SK-N-SH treated with all-trans-retinoic acid at 6 μM for 48 hours (cell line): Measurements from ENCODE around the gene CPEB3.

Source experiments
- ARNTL ChIP-seq: fragments of 450-650 bp; formaldehyde crosslinking; IDR thresholded peaks from 2 replicates; pipeline ENCODE4 v1.5.0; 2020; ENCODE audit warnings: low read depth, mild to moderate bottlenecking, moderate library complexity, borderline replicate concordance
- CREB5 ChIP-seq: fragments of 250-450 bp; sonication (Bioruptor Pico); IDR thresholded peaks from 2 replicates; pipeline ENCODE4 v1.5.1; 2020; ENCODE audit warnings: low read depth, mild to moderate bottlenecking, moderate library complexity
- CSDC2 ChIP-seq: fragments of 250-450 bp; sonication (Bioruptor Pico); IDR thresholded peaks from 2 replicates; pipeline ENCODE4 v1.5.0; 2020; ENCODE audit warnings: mild to moderate bottlenecking, moderate library complexity
- GLIS3 ChIP-seq: fragments of 250-450 bp; sonication (Bioruptor Pico); IDR thresholded peaks from 2 replicates; pipeline ENCODE4 v1.5.0; 2020; ENCODE audit warnings: mild to moderate bottlenecking, moderate library complexity
- ISL1 ChIP-seq: fragments of 250-450 bp; sonication (Bioruptor Pico); IDR thresholded peaks from 2 replicates; pipeline ENCODE4 v2.1.2; 2022; ENCODE audit warnings: mild to moderate bottlenecking, moderate library complexity
- OSR1 ChIP-seq: fragments of 250-450 bp; sonication (Bioruptor Pico); IDR thresholded peaks from 2 replicates; pipeline ENCODE4 v1.8.0; 2022; ENCODE audit warnings: moderate library complexity, mild to moderate bottlenecking, inconsistent platforms
- PATZ1 ChIP-seq: fragments of 250-450 bp; sonication (Bioruptor Pico); IDR thresholded peaks from 2 replicates; pipeline ENCODE4 v1.8.0; 2020; ENCODE audit warnings: mild to moderate bottlenecking, moderate library complexity, borderline replicate concordance
- RARB ChIP-seq: fragments of 250-450 bp; sonication (Bioruptor Pico); IDR thresholded peaks from 2 replicates; pipeline ENCODE4 v1.8.0; 2021; ENCODE audit warnings: mild to moderate bottlenecking, moderate library complexity
- SNAI2 ChIP-seq: fragments of 250-450 bp; sonication (Bioruptor Pico); IDR thresholded peaks from 2 replicates; pipeline ENCODE4 v1.5.0; 2020; ENCODE audit warnings: mild to moderate bottlenecking, moderate library complexity
- TCF4 ChIP-seq: fragments of 250-450 bp; sonication (Bioruptor Pico); IDR thresholded peaks from 2 replicates; pipeline ENCODE4 v1.8.0; 2021; ENCODE audit warnings: mild to moderate bottlenecking, moderate library complexity, borderline replicate concordance
- TSHZ2 ChIP-seq: fragments of 250-450 bp; sonication (Bioruptor Pico); IDR thresholded peaks from 2 replicates; pipeline ENCODE4 v1.5.0; 2020; ENCODE audit warnings: mild to moderate bottlenecking, moderate library complexity
- ZFP3 ChIP-seq: fragments of 250-450 bp; sonication (Bioruptor Pico); IDR thresholded peaks from 2 replicates; pipeline ENCODE4 v1.5.0; 2020; ENCODE audit warnings: mild to moderate bottlenecking, moderate library complexity
- ZFP30 ChIP-seq: fragments of 450-650 bp; formaldehyde crosslinking; IDR thresholded peaks from 2 replicates; pipeline ENCODE4 v1.5.0; 2022; ENCODE audit warnings: mild to moderate bottlenecking, moderate library complexity
- TF ChIP-seq, protein P1 (sequence below): fragments of 250-450 bp; sonication (Bioruptor Pico); IDR thresholded peaks from 2 replicates; pipeline ENCODE4 v1.8.0; 2021; ENCODE audit warnings: low read depth, mild to moderate bottlenecking, moderate library complexity, borderline replicate concordance

- TF ChIP-seq TSHZ2, result no peak
- TF ChIP-seq, protein P1, sequence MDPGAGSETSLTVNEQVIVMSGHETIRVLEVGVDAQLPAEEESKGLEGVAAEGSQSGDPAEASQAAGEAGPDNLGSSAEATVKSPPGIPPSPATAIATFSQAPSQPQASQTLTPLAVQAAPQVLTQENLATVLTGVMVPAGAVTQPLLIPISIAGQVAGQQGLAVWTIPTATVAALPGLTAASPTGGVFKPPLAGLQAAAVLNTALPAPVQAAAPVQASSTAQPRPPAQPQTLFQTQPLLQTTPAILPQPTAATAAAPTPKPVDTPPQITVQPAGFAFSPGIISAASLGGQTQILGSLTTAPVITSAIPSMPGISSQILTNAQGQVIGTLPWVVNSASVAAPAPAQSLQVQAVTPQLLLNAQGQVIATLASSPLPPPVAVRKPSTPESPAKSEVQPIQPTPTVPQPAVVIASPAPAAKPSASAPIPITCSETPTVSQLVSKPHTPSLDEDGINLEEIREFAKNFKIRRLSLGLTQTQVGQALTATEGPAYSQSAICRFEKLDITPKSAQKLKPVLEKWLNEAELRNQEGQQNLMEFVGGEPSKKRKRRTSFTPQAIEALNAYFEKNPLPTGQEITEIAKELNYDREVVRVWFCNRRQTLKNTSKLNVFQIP (CRISPR knock-in tag), result no peak
- TF ChIP-seq ARNTL (CRISPR knock-in tag), result no peak
- TF ChIP-seq SNAI2 (CRISPR knock-in tag), result no peak
- no peak for TF ChIP-seq CREB5 (CRISPR knock-in tag)
- TF ChIP-seq ZFP3, result no peak
- no peak for TF ChIP-seq GLIS3 (CRISPR knock-in tag)
- no peak for TF ChIP-seq ISL1 (CRISPR knock-in tag)
- no peak for TF ChIP-seq PATZ1 (CRISPR knock-in tag)
- no peak for TF ChIP-seq RARB (CRISPR knock-in tag)
- no peak for TF ChIP-seq ZFP30
- no peak for TF ChIP-seq TCF4
- TF ChIP-seq OSR1 (CRISPR knock-in tag), result no peak
- TF ChIP-seq CSDC2, result no peak
Observed at GRCh38 chr10:92184977-92185376, 105.9 kb downstream of the CPEB3 start.
